Gastroesophageal sphincter (tissue), 4 donors: ENCODE measurements around the gene DDX21. TPM values are rescaled to one million over a fixed set of nuclear protein-coding genes. Genes with fewer than 3 reads are reported as not detected.
A peak's percentile ranks its signal among the peaks of the same experiment; 100 is the strongest.

ENCODE experiments used
- ATAC-seq: fragments of 150-250 bp; one replicate; pipeline ENCODE4 v1.9.1; 2016; ENCODE audit warnings: mild to moderate bottlenecking, moderate library complexity
- H3K27ac ChIP-seq, 4 donors: fragments of 200-600 bp; sonication (generic) in 3 of 4; 1 replicate in 3 of 4; 2 replicates in 1 of 4; pipeline ENCODE4 v1.5.1; 2016 to 2019
- H3K27me3 ChIP-seq: fragments of 200-600 bp; sonication (generic); one replicate; pipeline ENCODE4 v1.5.1; 2019
- H3K36me3 ChIP-seq, 2 donors: fragments of 200-600 bp; sonication (generic); one replicate each; pipeline ENCODE4 v1.5.1; 2019; ENCODE audit warnings: control low read depth in 1 of 2
- H3K4me1 ChIP-seq, 3 donors: fragments of 200-600 bp; sonication (generic); 1 replicate in 2 of 3; 2 replicates in 1 of 3; pipeline ENCODE4 v1.5.1; 2016 to 2019; ENCODE audit warnings: control low read depth in 2 of 3
- H3K4me3 ChIP-seq, 2 donors: fragments of 200-600 bp; sonication (generic); one replicate each; pipeline ENCODE4 v1.5.1; 2019; ENCODE audit warnings: mild to moderate bottlenecking in 1 of 2, moderate library complexity in 1 of 2
- H3K9me3 ChIP-seq, 3 donors: fragments of 200-600 bp; sonication (generic); one replicate each; pipeline ENCODE4 v1.5.1; 2017 to 2019; ENCODE audit warnings: control low read depth in 2 of 3
- CTCF ChIP-seq, 4 experiments: fragments of 200-600 bp in 2 of 4; fragments of 450-650 bp in 2 of 4; sonication (generic) in 1 of 4; IDR thresholded peaks; one replicate each; pipeline ENCODE4 v1.5.1; 2017 to 2019; ENCODE audit warnings: antibody characterized with exemption in 4 of 4, mild to moderate bottlenecking in 2 of 4, moderate library complexity in 2 of 4
- EP300 ChIP-seq: sonication (generic); formaldehyde crosslinking; IDR thresholded peaks from one replicate; pipeline ENCODE4 v1.6.1; 2017; ENCODE audit warnings: antibody characterized with exemption, mild to moderate bottlenecking
- POLR2A ChIP-seq, 2 donors: fragments of 450-650 bp; IDR thresholded peaks; one replicate each; pipeline ENCODE4 v1.6.1; 2017; ENCODE audit warnings: antibody characterized with exemption in 2 of 2, mild to moderate bottlenecking in 2 of 2, moderate library complexity in 1 of 2
- POLR2AphosphoS5 ChIP-seq: sonication (generic); formaldehyde crosslinking; IDR thresholded peaks from one replicate; pipeline ENCODE4 v1.6.1; 2017; ENCODE audit warnings: antibody characterized with exemption
- WGBS, 2 donors: methylation state at CpG; one replicate each; pipeline ENCODE4 v1.1.5; 2018; ENCODE audit warnings: low coverage in 1 of 2; 5-methylcytosine and 5-hydroxymethylcytosine counted together
- total RNA-seq, 4 donors: library from RNA; depleted of rRNA; stranded (reverse); fragments of >200 nt; gene quantifications; one replicate each; pipeline ENCODE4 v1.1.0, GENCODE V29; 2016

Gene DDX21
- total RNA-seq, 4 donors from 2014 or later = 28.1 to 78.6 (median 34.9) TPM

GRCh38 chr10:68997211-68997610, 41.2 kb downstream of the DDX21 start:
- no peaks in the 10 kb centered on the region for H3K9me3 ChIP-seq
- H3K27ac ChIP-seq = no peak overlapping the region
- H3K36me3 ChIP-seq = peaks cover 0 to 27% of the 10 kb centered on the region in 2 donors
- no peak overlapping the region for H3K4me3 ChIP-seq
- ATAC-seq = no peak
- WGBS, 2 donors = 77 to 86% methylated on average over 3 of the region's 3 CpGs
- TF ChIP-seq CTCF (IDR thresholded peaks at IDR 0.05) (no peak), POLR2A (IDR thresholded peaks at IDR 0.05) (no peak), EP300 (no peak)
- no peaks in the 10 kb centered on the region for H3K27me3 ChIP-seq
- H3K4me1 ChIP-seq = peaks cover 10 to 34% (median 12%) of the 10 kb centered on the region in 3 donors

- Histone ChIP-seq H3K4me3 (no peak overlapping the region), H3K27me3 (no peaks in the 10 kb centered on the region), H3K4me1 (peaks cover 0 to 11% (median 0%) of the 10 kb centered on the region in 3 donors), H3K9me3 (no peaks in the 10 kb centered on the region), H3K36me3 (peaks cover 0 to 75% of the 10 kb centered on the region in 2 donors), H3K27ac (no peak overlapping the region)
- TF ChIP-seq POLR2A (IDR thresholded peaks at IDR 0.05) (no peak), CTCF (IDR thresholded peaks at IDR 0.05) (peak; percentile 11 to 54 (median 44))
- no peak for ATAC-seq
- 0% methylated on average over 1 of the region's 1 CpG for WGBS, 2 donors
Observed at GRCh38 chr10:69004821-69005220, 48.9 kb downstream of the DDX21 start.

- Histone ChIP-seq H3K27me3 (no peaks in the 10 kb centered on the region), H3K4me1 (peaks cover 0 to 11% (median 0%) of the 10 kb centered on the region in 3 donors), H3K4me3 (no peak overlapping the region), H3K9me3 (no peaks in the 10 kb centered on the region), H3K27ac (no peak overlapping the region), H3K36me3 (peaks cover 0 to 69% of the 10 kb centered on the region in 2 donors)
- 90 to 93% methylated on average over 6 of the region's 6 CpGs for WGBS, 2 donors
- TF ChIP-seq CTCF (IDR thresholded peaks at IDR 0.05) = no peak
- no peak for TF ChIP-seq EP300
- TF ChIP-seq POLR2A (IDR thresholded peaks at IDR 0.05) = no peak
- ATAC-seq = no peak
Observed at GRCh38 chr10:69005704-69006485, 49.9 kb downstream of the DDX21 start.

GRCh38 chr10:69007260-69007659, 51.3 kb downstream of the DDX21 start:
- TF ChIP-seq POLR2A (IDR thresholded peaks at IDR 0.05) (no peak), CTCF (IDR thresholded peaks at IDR 0.05) (no peak), POLR2AphosphoS5 (no peak), EP300 (no peak)
- no peaks in the 10 kb centered on the region for H3K9me3 ChIP-seq
- no peak overlapping the region for H3K27ac ChIP-seq
- H3K4me1 ChIP-seq = peaks cover 0 to 11% (median 0%) of the 10 kb centered on the region in 3 donors
- 63 to 86% methylated on average over 3 of the region's 3 CpGs for WGBS, 2 donors
- no peaks in the 10 kb centered on the region for H3K27me3 ChIP-seq
- ATAC-seq = no peak
- H3K36me3 ChIP-seq = peaks cover 2 to 69% of the 10 kb centered on the region in 2 donors
- no peak overlapping the region for H3K4me3 ChIP-seq

- no peak for TF ChIP-seq POLR2A (IDR thresholded peaks at IDR 0.05)
- no peak for TF ChIP-seq POLR2AphosphoS5
- TF ChIP-seq EP300 = no peak
- no peak for TF ChIP-seq CTCF (IDR thresholded peaks at IDR 0.05)
- WGBS, 2 donors = 60 to 69% methylated on average over 2 of the region's 2 CpGs
Observed at GRCh38 chr10:69009360-69009759, 53.4 kb downstream of the DDX21 start.

More at GRCh38 chr10:69009360-69009759, 53.4 kb downstream of the DDX21 start:
- peaks cover 2 to 81% of the 10 kb centered on the region in 2 donors for H3K36me3 ChIP-seq
- no peak overlapping the region for H3K4me3 ChIP-seq
- ATAC-seq = peak; percentile 68
- H3K27ac ChIP-seq = no peak overlapping the region
- no peaks in the 10 kb centered on the region for H3K9me3 ChIP-seq
- peaks cover 0 to 10% (median 0%) of the 10 kb centered on the region in 3 donors for H3K4me1 ChIP-seq
- no peaks in the 10 kb centered on the region for H3K27me3 ChIP-seq
